ENCODE measurements around the gene GHR.

GRCh38 chr5:42500003-42500599 lies 76.9 kb downstream of the GHR start:
- TF ChIP-seq RAD21 (IDR thresholded peaks at IDR 0.05; ENCODE audit: low read depth) (no peak), YY1 (IDR thresholded peaks at IDR 0.05; ENCODE audit: low read depth) (no peak), TEAD4 (IDR thresholded peaks at IDR 0.05) (no peak), CEBPB (IDR thresholded peaks at IDR 0.05) (no peak), USF1 (IDR thresholded peaks at IDR 0.05) (no peak), TAF1 (IDR thresholded peaks at IDR 0.05; ENCODE audit: low read depth) (no peak), CREB1 (IDR thresholded peaks at IDR 0.05; ENCODE audit: low read depth) (no peak), EGR1 (IDR thresholded peaks at IDR 0.05) (no peak), EP300 (IDR thresholded peaks at IDR 0.05; ENCODE audit: borderline replicate concordance) (no peak)
